Lower lobe of right lung (tissue), 2 donors: ENCODE data around the gene ME3. TPM values are rescaled to one million over a fixed set of nuclear protein-coding genes. Genes with fewer than 3 reads are reported as not detected.

Experiments used
- ATAC-seq, 2 donors: fragments of 200-7000 bp; cut with Tn5 transposase; one replicate each; pipeline ENCODE4 v1.9.1; 2020 to 2022; ENCODE audit warnings: mild to moderate bottlenecking in 2 of 2, moderate library complexity in 2 of 2
- DNase-seq: peaks from one replicate; pipeline ENCODE4 v3.0.0-alpha.2; 2020
- H3K27ac ChIP-seq: fragments of 200-600 bp; one replicate; pipeline ENCODE4 v1.8.0; 2022
- H3K27me3 ChIP-seq: fragments of 200-600 bp; one replicate; pipeline ENCODE4 v1.8.0; 2022; ENCODE audit warnings: low read depth
- H3K36me3 ChIP-seq: fragments of 200-600 bp; one replicate; pipeline ENCODE4 v1.8.0; 2022; ENCODE audit warnings: mild to moderate bottlenecking
- H3K4me1 ChIP-seq: fragments of 200-600 bp; one replicate; pipeline ENCODE4 v1.8.0; 2022
- H3K4me3 ChIP-seq: fragments of 200-600 bp; one replicate; pipeline ENCODE4 v1.8.0; 2022; ENCODE audit warnings: mild to moderate bottlenecking
- H3K9me3 ChIP-seq: fragments of 200-600 bp; one replicate; pipeline ENCODE4 v1.8.0; 2022
- CTCF ChIP-seq: fragments of 200-600 bp; IDR thresholded peaks from one replicate; pipeline ENCODE4 v1.8.0; 2022; ENCODE audit warnings: antibody characterized with exemption, mild to moderate bottlenecking
- intact Hi-C: fragments of 100-400 bp; cut with DNase I; formaldehyde crosslinking; loops from one replicate; pipeline ENCODE4 v1.11.0; 2022
- total RNA-seq: library from RNA; stranded (reverse); fragmentation: NEBNext Ultra II Directional; extraction: Animal tissue kit (Norgen Biotek cat#: 25700); gene quantifications from one replicate; pipeline ENCODE4 v1.2.1, GENCODE V29; 2021
- donor health status: DM: no; HTN: yes; CAD: no; lungs with severe emphysema.

The ME3 gene
- total RNA-seq, 1 donor from 2014 or later = 18.6 TPM

DNA sequence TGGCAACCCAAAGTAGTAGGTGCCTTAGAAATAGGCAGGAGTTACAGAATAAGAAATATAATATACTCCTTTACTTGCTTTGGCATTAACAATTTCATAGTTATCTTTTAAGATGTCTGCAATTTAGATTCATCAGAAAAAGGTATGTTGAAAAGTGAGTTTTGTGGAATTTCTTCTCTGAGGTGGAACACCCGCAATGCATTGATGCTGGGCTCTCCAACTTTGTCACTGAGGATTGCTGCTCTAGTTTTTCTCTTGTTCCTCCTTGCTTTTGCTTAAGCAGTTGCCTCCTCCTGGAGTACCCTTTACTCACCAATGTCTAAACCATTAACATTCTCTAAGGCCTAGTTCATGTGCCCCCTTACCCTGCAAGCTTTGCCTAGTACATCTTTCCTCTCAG lies 14.1 kb upstream of the ME3 start:
- H3K27ac ChIP-seq = no peak overlapping the region
- DNase-seq (no peak), ATAC-seq (no peak)
- H3K9me3 ChIP-seq = no peaks in the 10 kb centered on the region
- H3K4me1 ChIP-seq = no peaks in the 10 kb centered on the region
- H3K27me3 ChIP-seq = no peaks in the 10 kb centered on the region
- TF ChIP-seq CTCF = no peak
- H3K4me3 ChIP-seq = no peak overlapping the region
- H3K36me3 ChIP-seq = no peaks in the 10 kb centered on the region
- intact Hi-C loops = no loop called here

GRCh38 chr11:86681483-86681756 lies 9.0 kb upstream of the ME3 start:
- Histone ChIP-seq H3K4me3 (no peak overlapping the region), H3K9me3 (no peaks in the 10 kb centered on the region), H3K27ac (no peak overlapping the region), H3K27me3 (no peaks in the 10 kb centered on the region), H3K4me1 (no peaks in the 10 kb centered on the region), H3K36me3 (no peaks in the 10 kb centered on the region)
- ATAC-seq (no peak), DNase-seq (no peak)
- no peak for TF ChIP-seq CTCF
- intact Hi-C loops = no loop called here

DNA sequence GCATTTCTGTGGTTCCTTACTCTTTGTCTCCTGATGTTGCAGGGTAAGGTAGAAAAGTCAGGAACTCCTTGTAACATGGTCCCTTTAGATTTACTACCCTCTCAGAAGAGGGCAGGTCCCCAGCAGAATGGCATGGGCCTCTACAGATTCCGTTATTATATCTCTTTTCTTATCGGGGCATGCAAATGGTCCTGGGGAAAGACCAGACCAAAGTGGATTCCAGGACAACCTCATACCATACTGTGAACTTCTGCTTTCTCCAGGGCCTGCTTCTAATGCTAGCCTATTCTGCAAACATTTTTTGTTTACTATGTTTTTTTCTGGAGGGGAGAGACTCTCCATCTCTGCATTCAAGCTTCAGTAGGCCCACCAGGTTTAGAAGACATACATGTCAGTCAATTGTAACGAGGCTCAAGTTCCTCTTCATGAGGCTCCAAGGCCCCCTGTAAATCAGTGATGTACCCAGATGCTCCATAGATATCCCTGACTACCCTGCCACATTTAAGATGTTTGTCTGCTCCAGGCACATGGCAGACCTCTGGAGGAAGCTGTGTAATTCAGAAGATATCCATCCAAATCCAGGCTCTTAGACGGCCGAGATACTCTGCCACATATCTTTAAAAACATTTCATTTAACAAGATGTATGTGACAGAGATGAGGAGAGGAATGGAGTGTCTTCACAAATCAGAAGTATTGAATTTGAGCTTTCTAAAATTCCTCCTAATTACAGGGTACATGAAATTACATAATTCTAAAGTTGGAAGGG lies 8.5 kb upstream of the ME3 start:
- H3K4me3 ChIP-seq = no peak overlapping the region
- DNase-seq = no peak
- no peak overlapping the region for H3K27ac ChIP-seq
- H3K9me3 ChIP-seq = no peaks in the 10 kb centered on the region
- H3K27me3 ChIP-seq = no peaks in the 10 kb centered on the region
- ATAC-seq = no peak
- TF ChIP-seq CTCF = no peak
- intact Hi-C loops = no loop called here
- H3K4me1 ChIP-seq = no peaks in the 10 kb centered on the region
- H3K36me3 ChIP-seq = no peaks in the 10 kb centered on the region

- H3K27ac ChIP-seq = no peak overlapping the region
- no peaks in the 10 kb centered on the region for H3K27me3 ChIP-seq
- no peak overlapping the region for H3K4me3 ChIP-seq
- ATAC-seq = no peak
- intact Hi-C loops = no loop called here
- no peaks in the 10 kb centered on the region for H3K36me3 ChIP-seq
- TF ChIP-seq CTCF = no peak
- H3K4me1 ChIP-seq = no peaks in the 10 kb centered on the region
- H3K9me3 ChIP-seq = no peaks in the 10 kb centered on the region
- no peak for DNase-seq
These were observed 6.4 kb upstream of the ME3 start for GRCh38 chr11:86678823-86679222.

- H3K27ac ChIP-seq = no peak overlapping the region
- no peak for TF ChIP-seq CTCF
- DNase-seq (no peak), ATAC-seq (no peak)
- H3K4me3 ChIP-seq = no peak overlapping the region
- intact Hi-C loops = no loop called here
- no peaks in the 10 kb centered on the region for H3K36me3 ChIP-seq
- H3K9me3 ChIP-seq = no peaks in the 10 kb centered on the region
- H3K4me1 ChIP-seq = no peaks in the 10 kb centered on the region
- no peaks in the 10 kb centered on the region for H3K27me3 ChIP-seq
These were observed 5.9 kb upstream of the ME3 start for GRCh38 chr11:86678296-86678695.
